RWPE2 (cell line): Measurements from ENCODE around the gene ZNF202.

Experiments
- ATAC-seq: fragments of 200-7000 bp; cut with Tn5 transposase; 3 replicates; pipeline ENCODE4 v1.9.1; 2021; ENCODE audit warnings: low read depth
- DNase-seq: peaks from one replicate; pipeline ENCODE4 v3.0.0-alpha.2; 2020; ENCODE audit warnings: low spot score
- H3K27ac ChIP-seq: fragments of 450-650 bp; 2 replicates; pipeline ENCODE4 v1.5.1; 2017; ENCODE audit warnings: mild to moderate bottlenecking; ENCODE audit not compliant: poor library complexity, severe bottlenecking
- H3K27me3 ChIP-seq: fragments of 250-450 bp; sonication (Bioruptor Pico); 2 replicates; pipeline ENCODE4 v1.5.1; 2021; ENCODE audit warnings: mild to moderate bottlenecking, moderate library complexity; ENCODE audit not compliant: insufficient read depth, poor library complexity, severe bottlenecking
- H3K36me3 ChIP-seq: fragments of 250-450 bp; sonication (Bioruptor Pico); 2 replicates; pipeline ENCODE4 v1.5.1; 2020; ENCODE audit warnings: low read depth, mild to moderate bottlenecking, moderate library complexity
- H3K4me1 ChIP-seq: fragments of 250-450 bp; sonication (Bioruptor Pico); 2 replicates; pipeline ENCODE4 v1.5.1; 2021; ENCODE audit warnings: mild to moderate bottlenecking, moderate library complexity; ENCODE audit not compliant: insufficient read depth, poor library complexity, severe bottlenecking
- H3K4me3 ChIP-seq: fragments of 250-450 bp; sonication (Bioruptor Pico); 2 replicates; pipeline ENCODE4 v1.5.1; 2021; ENCODE audit warnings: mild to moderate bottlenecking, moderate library complexity; ENCODE audit not compliant: severe bottlenecking
- H3K9me3 ChIP-seq: fragments of 250-450 bp; sonication (Bioruptor Pico); 2 replicates; pipeline ENCODE4 v1.5.1; 2021; ENCODE audit warnings: mild to moderate bottlenecking, moderate library complexity; ENCODE audit not compliant: severe bottlenecking
- TF ChIP-seq, protein P1 (sequence below): fragments of 450-650 bp; IDR thresholded peaks from one replicate; pipeline ENCODE4 v1.5.1; 2017; ENCODE audit warnings: mild to moderate bottlenecking, moderate library complexity; ENCODE audit not compliant: poor library complexity, severe bottlenecking

Gene ZNF202

DNA sequence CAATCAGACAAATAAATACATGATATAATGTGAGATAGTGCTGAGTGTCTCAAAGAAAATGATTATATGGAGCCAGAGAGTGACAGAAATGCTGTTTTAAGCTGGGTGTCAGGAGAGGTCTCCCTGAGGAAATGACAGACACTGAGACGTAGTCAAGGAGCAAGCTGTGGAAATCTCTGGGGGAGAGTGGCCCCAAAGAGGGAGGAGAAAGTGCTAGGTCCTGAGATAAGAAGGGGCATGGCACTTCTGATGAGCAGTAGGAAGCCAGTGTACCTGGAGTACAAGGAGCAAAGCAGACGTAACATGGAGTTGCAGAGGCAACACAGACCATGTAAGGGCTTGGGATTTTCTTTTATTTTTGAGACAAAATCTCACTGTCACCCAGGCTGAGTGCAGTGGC lies 38.8 kb downstream of the ZNF202 start:
- Histone ChIP-seq H3K36me3 (no peaks in the 10 kb centered on the region), H3K9me3 (no peaks in the 10 kb centered on the region), H3K27ac (no peak overlapping the region), H3K4me3 (no peak overlapping the region), H3K4me1 (no peaks in the 10 kb centered on the region), H3K27me3 (no peaks in the 10 kb centered on the region)
- ATAC-seq (no peak), DNase-seq (no peak)
- TF ChIP-seq, protein P1, sequence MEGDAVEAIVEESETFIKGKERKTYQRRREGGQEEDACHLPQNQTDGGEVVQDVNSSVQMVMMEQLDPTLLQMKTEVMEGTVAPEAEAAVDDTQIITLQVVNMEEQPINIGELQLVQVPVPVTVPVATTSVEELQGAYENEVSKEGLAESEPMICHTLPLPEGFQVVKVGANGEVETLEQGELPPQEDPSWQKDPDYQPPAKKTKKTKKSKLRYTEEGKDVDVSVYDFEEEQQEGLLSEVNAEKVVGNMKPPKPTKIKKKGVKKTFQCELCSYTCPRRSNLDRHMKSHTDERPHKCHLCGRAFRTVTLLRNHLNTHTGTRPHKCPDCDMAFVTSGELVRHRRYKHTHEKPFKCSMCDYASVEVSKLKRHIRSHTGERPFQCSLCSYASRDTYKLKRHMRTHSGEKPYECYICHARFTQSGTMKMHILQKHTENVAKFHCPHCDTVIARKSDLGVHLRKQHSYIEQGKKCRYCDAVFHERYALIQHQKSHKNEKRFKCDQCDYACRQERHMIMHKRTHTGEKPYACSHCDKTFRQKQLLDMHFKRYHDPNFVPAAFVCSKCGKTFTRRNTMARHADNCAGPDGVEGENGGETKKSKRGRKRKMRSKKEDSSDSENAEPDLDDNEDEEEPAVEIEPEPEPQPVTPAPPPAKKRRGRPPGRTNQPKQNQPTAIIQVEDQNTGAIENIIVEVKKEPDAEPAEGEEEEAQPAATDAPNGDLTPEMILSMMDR = no peak

DNA sequence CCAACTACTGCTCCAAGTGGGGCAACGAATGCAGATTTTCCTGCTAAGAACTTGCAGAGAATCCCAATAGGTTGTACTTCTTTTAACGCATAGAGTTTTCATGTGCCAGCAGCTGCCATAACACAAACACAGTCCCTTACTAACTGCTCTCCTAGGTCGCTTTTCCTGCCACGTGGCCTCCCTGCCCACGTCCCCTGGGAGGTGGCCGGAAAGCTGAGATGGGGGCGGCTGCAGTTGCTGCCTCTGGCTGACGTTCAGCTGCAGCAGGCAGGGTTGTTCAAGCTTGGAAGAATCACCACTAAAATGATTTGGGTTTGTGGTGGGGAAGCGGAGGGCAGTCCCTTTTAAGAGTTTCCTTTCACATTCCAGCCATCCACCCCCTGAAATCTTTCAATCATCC lies 39.3 kb downstream of the ZNF202 start:
- TF ChIP-seq, protein P1 = no peak
- H3K4me1 ChIP-seq = no peaks in the 10 kb centered on the region

DNA sequence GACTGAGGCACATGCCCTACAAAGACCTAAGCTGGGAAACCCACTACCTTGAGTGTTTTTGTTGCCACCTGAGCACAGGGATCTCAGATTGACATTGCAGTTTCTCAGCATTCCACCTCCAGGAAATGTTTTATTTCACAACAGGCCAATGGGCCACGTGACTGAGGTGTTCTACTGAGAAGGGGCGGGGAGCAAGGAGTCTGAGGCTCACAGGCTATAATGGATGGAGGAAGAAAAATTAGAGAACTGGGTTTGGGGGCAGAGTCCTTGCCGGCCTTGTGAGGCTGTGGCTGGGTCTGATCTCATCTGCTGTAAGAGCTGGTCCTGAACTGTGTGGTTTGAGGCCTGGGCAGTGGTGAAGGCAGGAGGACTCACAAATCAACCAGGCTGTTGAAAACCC lies 40.7 kb downstream of the ZNF202 start:
- ATAC-seq (no peak), DNase-seq (no peak)
- H3K4me3 ChIP-seq = no peak overlapping the region
- TF ChIP-seq, protein P1 = no peak
- H3K27me3 ChIP-seq = no peaks in the 10 kb centered on the region
- no peaks in the 10 kb centered on the region for H3K4me1 ChIP-seq
- no peak overlapping the region for H3K27ac ChIP-seq
- H3K36me3 ChIP-seq = no peaks in the 10 kb centered on the region
- no peaks in the 10 kb centered on the region for H3K9me3 ChIP-seq

More for the DNA sequence above, 39.3 kb downstream of the ZNF202 start:
- Histone ChIP-seq H3K36me3 (no peaks in the 10 kb centered on the region), H3K27me3 (no peaks in the 10 kb centered on the region), H3K9me3 (no peaks in the 10 kb centered on the region), H3K27ac (no peak overlapping the region), H3K4me3 (no peak overlapping the region)
- ATAC-seq (no peak), DNase-seq (no peak)

DNA sequence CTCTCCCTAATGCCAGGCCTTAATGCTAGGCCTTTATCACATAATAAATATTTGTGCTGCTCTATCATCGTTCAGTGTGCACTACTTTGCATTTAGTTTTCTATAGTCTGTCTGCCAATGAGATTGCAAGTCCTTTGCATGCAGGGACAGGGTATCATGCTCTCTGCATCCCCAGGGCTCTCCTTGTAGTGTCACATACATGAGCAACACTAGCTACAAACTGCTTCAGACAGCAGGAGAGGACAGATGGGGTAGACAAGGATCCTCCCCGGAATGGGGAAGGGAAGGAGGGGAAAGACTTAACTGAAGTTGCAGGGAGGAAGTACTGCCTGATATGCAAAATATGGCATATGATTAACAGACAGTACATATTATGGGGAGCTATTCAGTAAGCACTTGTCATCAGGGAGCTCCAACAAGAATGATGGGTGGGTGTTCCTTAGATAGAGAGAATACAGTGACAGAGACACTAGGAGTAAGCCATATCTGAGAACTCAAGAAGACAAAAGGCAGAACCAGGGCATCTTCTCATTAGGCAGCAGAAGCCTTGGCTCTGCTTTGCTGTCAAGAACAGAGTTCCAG lies 42.8 kb downstream of the ZNF202 start:
- Histone ChIP-seq H3K4me3 (no peak overlapping the region), H3K27me3 (no peaks in the 10 kb centered on the region), H3K9me3 (no peaks in the 10 kb centered on the region), H3K27ac (no peak overlapping the region), H3K4me1 (peaks cover 7% of the 10 kb centered on the region), H3K36me3 (no peaks in the 10 kb centered on the region)
- DNase-seq = no peak
- no peak for ATAC-seq
- TF ChIP-seq, protein P1 = no peak

DNA sequence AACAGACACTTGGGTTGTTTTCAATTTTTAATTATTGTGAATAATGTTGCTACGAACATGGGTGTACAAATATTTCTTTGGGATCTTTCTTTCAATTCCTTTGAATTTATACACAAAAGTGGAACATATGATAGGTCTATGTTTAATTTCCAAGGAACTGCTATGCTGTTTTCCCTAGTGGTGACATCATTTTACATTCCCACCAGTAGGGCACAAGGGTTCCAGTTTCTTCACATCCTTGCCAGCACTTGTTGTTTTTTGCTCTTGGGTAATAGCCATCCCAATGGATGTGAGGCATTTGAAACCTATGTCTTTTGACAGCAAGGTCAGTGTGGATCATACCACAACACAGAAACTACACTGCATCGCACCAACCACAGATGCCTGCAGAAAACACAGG lies 45.3 kb downstream of the ZNF202 start:
- no peaks in the 10 kb centered on the region for H3K27me3 ChIP-seq

More for the DNA sequence above, 45.3 kb downstream of the ZNF202 start:
- H3K36me3 ChIP-seq = no peaks in the 10 kb centered on the region
- TF ChIP-seq, protein P1 = no peak
- H3K27ac ChIP-seq = no peak overlapping the region
- no peak for DNase-seq
- no peak overlapping the region for H3K4me3 ChIP-seq
- peaks cover 7% of the 10 kb centered on the region for H3K4me1 ChIP-seq
- no peaks in the 10 kb centered on the region for H3K9me3 ChIP-seq
- ATAC-seq = 0 out of 3 replicates have a peak, but pooled peaks have one; percentile 29
